GM12878 (cell line): Measurements from ENCODE around the gene LHFPL2. TPM values are rescaled to one million over a fixed set of nuclear protein-coding genes. Genes with fewer than 3 reads are reported as not detected.

Experiments used
- ATAC-seq: fragments of 200-7000 bp; cut with Tn5 transposase; 3 replicates; pipeline ENCODE4 v1.9.1; 2020; ENCODE audit warnings: mild to moderate bottlenecking, moderate library complexity
- BruUV-seq: library from RNA; stranded (reverse); fragments of 400-500 nt; replicated peaks from 2 replicates; lab custom pipeline; 2021; lab: Mats Ljungman, UMichigan
- CTCF ChIA-PET: fragments of 300-600 bp; sonication (Branson Sonifier 250); formaldehyde crosslinking; extraction: SDS; loops from one replicate; lab custom pipeline; 2021; ENCODE audit warnings: inconsistent platforms; lab: Yijun Ruan, JAX
- POLR2A ChIA-PET: fragments of 350-600 bp; formaldehyde crosslinking; extraction: SDS; loops from one replicate; lab custom pipeline; 2021; ENCODE audit warnings: inconsistent platforms; lab: Charles Lee
- RAD21 ChIA-PET: fragments of 300-600 bp; sonication (Branson Sonifier 250); formaldehyde crosslinking; loops from one replicate; lab custom pipeline; 2023; ENCODE audit warnings: antibody characterized with exemption; ENCODE audit not compliant: unreplicated experiment; lab: Charles Lee
- SMC1A ChIA-PET: fragments of 300-600 bp; sonication (Branson Sonifier 250); formaldehyde crosslinking; loops from one replicate; lab custom pipeline; 2023; ENCODE audit not compliant: unreplicated experiment, uncharacterized antibody; lab: Charles Lee
- DNase-seq: peaks from one replicate; pipeline ENCODE4 v3.0.0-alpha.2; 2011; ENCODE audit warnings: low read depth, low spot score
- FAIRE-seq: peaks from 3 replicates; lab custom pipeline; 2011; peaks lifted over from hg19 to GRCh38; lab: Jason Lieb, UNC
- H2AFZ ChIP-seq: 2 replicates; pipeline ENCODE4 v1.6.0; 2011; ENCODE audit warnings: low read depth, low read length, control low read depth; ENCODE audit not compliant: control insufficient read depth
- H3K27ac ChIP-seq: 2 replicates; pipeline ENCODE4 v1.5.1; 2011; ENCODE audit warnings: control low read depth; ENCODE audit not compliant: control insufficient read depth, insufficient read depth
- H3K27me3 ChIP-seq, 2 experiments: replicated peaks in 1 of 2; 2 replicates each; pipeline versions ENCODE4 v1.6.0 to v1.6.1; 2011; ENCODE audit warnings: low read length in 1 of 2; ENCODE audit not compliant: control insufficient read depth in 2 of 2, insufficient read depth in 2 of 2
- H3K36me3 ChIP-seq, 2 experiments: 2 replicates each; pipeline ENCODE4 v1.5.1; 2011; ENCODE audit warnings: low read length in 1 of 2; ENCODE audit not compliant: control insufficient read depth in 2 of 2, insufficient read depth in 2 of 2
- H3K4me1 ChIP-seq: 2 replicates; pipeline ENCODE4 v1.6.1; 2011; ENCODE audit warnings: mild to moderate bottlenecking, low read length, moderate library complexity, mixed read lengths; ENCODE audit not compliant: control insufficient read depth, insufficient read depth
- H3K4me2 ChIP-seq: 2 replicates; pipeline ENCODE4 v1.6.0; 2011; ENCODE audit warnings: control low read depth; ENCODE audit not compliant: control insufficient read depth, insufficient read depth
- H3K4me3 ChIP-seq: fragments of 200-600 bp; sonication (generic); 2 replicates; pipeline ENCODE4 v1.5.1; 2016
- H3K79me2 ChIP-seq: 2 replicates; pipeline ENCODE4 v1.6.0; 2011; ENCODE audit warnings: low read length; ENCODE audit not compliant: control insufficient read depth, insufficient read depth
- H3K9ac ChIP-seq: 2 replicates; pipeline ENCODE4 v1.8.0; 2011; ENCODE audit warnings: low read length, control low read depth, mixed read lengths; ENCODE audit not compliant: control insufficient read depth, insufficient read depth
- H3K9me3 ChIP-seq: replicated peaks from 3 replicates; pipeline ENCODE4 v1.5.1; 2011; ENCODE audit warnings: mild to moderate bottlenecking, low read length; ENCODE audit not compliant: control insufficient read depth, insufficient read depth
- H4K20me1 ChIP-seq: 2 replicates; pipeline ENCODE4 v1.6.0; 2011; ENCODE audit not compliant: control insufficient read depth, insufficient read depth
- ATF7 ChIP-seq: fragments of 450-650 bp; IDR thresholded peaks from 2 replicates; pipeline ENCODE4 v1.6.1; 2016; ENCODE audit warnings: low read depth, mild to moderate bottlenecking
- BHLHE40 ChIP-seq, 2 experiments: fragments of 450-650 bp in 1 of 2; IDR thresholded peaks; 2 replicates each; pipeline ENCODE4 v1.6.1; 2011 to 2017; ENCODE audit warnings: low read depth in 2 of 2, borderline replicate concordance in 1 of 2, improper control_type of control experiment in 1 of 2, low read length in 1 of 2, mild to moderate bottlenecking in 1 of 2
- EED ChIP-seq: sonication (generic); IDR thresholded peaks from 2 replicates; pipeline ENCODE4 v1.6.1; 2016; ENCODE audit warnings: antibody characterized with exemption, low read depth
- EZH2 ChIP-seq: IDR thresholded peaks from 2 replicates; pipeline ENCODE4 v1.6.1; 2012; ENCODE audit warnings: low read depth, mild to moderate bottlenecking, control low read depth, inconsistent platforms, low read length, borderline replicate concordance; ENCODE audit not compliant: control insufficient read depth
- GABPA ChIP-seq: IDR thresholded peaks from 2 replicates; pipeline ENCODE4 v1.6.1; 2014; ENCODE audit warnings: antibody characterized with exemption, low read depth, mild to moderate bottlenecking, inconsistent platforms
- IKZF2 ChIP-seq, 2 experiments: fragments of 450-650 bp; IDR thresholded peaks; 2 replicates each; pipeline ENCODE4 v1.6.1; 2017; ENCODE audit warnings: mild to moderate bottlenecking in 2 of 2, moderate library complexity in 2 of 2
- NR2C1 ChIP-seq: fragments of 450-650 bp; IDR thresholded peaks from 2 replicates; pipeline ENCODE4 v1.6.1; 2017; ENCODE audit warnings: antibody characterized with exemption, mild to moderate bottlenecking, moderate library complexity
- SMC3 ChIP-seq: IDR thresholded peaks from 2 replicates; pipeline ENCODE4 v1.6.1; 2011; ENCODE audit warnings: low read length, improper control_type of control experiment, borderline replicate concordance
- ZNF207 ChIP-seq: fragments of 450-650 bp; IDR thresholded peaks from 2 replicates; pipeline ENCODE4 v1.6.1; 2014; ENCODE audit warnings: antibody characterized with exemption, mild to moderate bottlenecking, borderline replicate concordance
- WGBS: methylation state at CpG from one replicate; pipeline ENCODE4 v1.1.6; 2016; ENCODE audit warnings: low lambda C conversion rate; ENCODE audit not compliant: insufficient replicate concordance, insufficient coverage; ENCODE audit errors: missing lambda C conversion rate; 5-methylcytosine and 5-hydroxymethylcytosine counted together
- in situ Hi-C: fragments of 300-500 bp; cut with MboI; formaldehyde crosslinking; loops from 9 replicates; pipeline ENCODE4 v1.14.3; 2018; ENCODE audit warnings: mixed read lengths
- intact Hi-C: fragments of 100-400 bp; cut with micrococcal nuclease; formaldehyde crosslinking; loops from one replicate; pipeline ENCODE4 v1.14.2; 2022; ENCODE audit not compliant: unreplicated experiment
- polyA plus RNA-seq, 11 experiments: library from polyadenylated mRNA; depleted of rRNA in 4 of 11; unstranded in 6 of 11; stranded (reverse) in 5 of 11; fragments of >200 nt; fragmentation: Nextera tagmentation in 4 of 11; fragmentation: Illumina TruSeq in 1 of 11; extraction: Ambion mirVana in 4 of 11; extraction: Trizol in 1 of 11; gene quantifications; 1 replicate in 1 of 11; 2 replicates in 10 of 11; pipeline versions ENCODE4 v1.2.1 to v1.2.3, GENCODE V29; 2011 to 2016; ENCODE audit warnings: inconsistent platforms in 2 of 11, missing spikeins in 2 of 11, low read depth in 1 of 11
- total RNA-seq, 4 experiments: library from RNA; depleted of rRNA in 3 of 4; stranded (reverse); fragments of >200 nt in 3 of 4; fragmentation: Illumina TruSeq in 1 of 4; extraction: Trizol in 1 of 4; gene quantifications; 2 replicates each; pipeline versions ENCODE4 v1.2.1 to v1.2.3, GENCODE V29; 2013 to 2021

LHFPL2 gene
- total and polyA plus RNA-seq, 10 of the 15 experiments (the other 5 are each of a cell fraction or from before 2014, with no cell fraction given) = 4.1 to 21.8 (median 12.5) TPM

DNA sequence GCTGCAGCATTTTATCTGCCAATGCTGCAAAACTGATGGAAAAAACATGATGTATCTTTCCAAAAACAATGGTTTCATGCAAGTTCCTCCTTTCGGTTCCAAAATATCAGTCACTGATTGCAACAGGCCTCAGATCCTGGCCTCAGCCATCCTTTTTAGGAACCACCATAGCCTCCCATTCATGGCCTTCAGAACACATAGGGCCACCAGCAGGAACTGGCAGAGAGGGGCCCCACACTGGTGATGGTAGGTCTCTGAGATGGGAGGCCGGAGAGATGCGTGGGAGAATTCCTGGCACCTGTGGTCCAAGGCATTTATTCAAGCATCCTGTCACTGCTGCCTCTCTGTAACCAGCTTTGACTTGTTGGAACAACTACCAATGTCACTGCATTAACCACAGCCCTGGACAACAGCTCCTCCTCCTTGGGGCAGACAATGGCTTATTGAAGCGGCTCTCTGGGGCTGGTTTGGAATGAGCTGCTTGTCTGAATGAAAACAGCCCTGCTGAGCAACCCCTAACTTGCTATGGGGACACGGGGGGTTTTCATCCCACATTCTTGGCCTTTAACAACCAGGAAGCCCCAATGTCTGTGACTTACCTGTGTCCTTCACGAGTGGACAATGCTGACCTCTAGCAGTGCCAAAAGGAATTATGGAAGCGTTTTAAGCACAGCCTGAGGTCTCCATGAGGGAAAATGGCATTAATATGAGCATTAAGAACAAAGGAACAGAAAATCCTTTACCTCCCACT lies 108.1 kb downstream of the LHFPL2 start:
- no peaks in the 10 kb centered on the region for H3K79me2 ChIP-seq
- no peak overlapping the region for H3K27ac ChIP-seq
- FAIRE-seq (no peak), ATAC-seq (no peak), DNase-seq (no peak)
- CTCF ChIA-PET = interaction anchor here (1.3 kb wide), 1 partner anchor 426 kb away, joined by 3 read pairs; no protein-coding TSS in a partner anchor
- RAD21 ChIA-PET = interaction anchor here (1.1 kb wide), 1 partner anchor 13 kb away, joined by 4 read pairs; no protein-coding TSS in a partner anchor
- peaks cover 25% of the 10 kb centered on the region for H3K4me1 ChIP-seq
- WGBS = 94% methylated on average over 7 of the region's 7 CpGs
- H3K27me3 ChIP-seq = no peaks in the 10 kb centered on the region
- BruUV-seq = no TSS peak
- SMC1A ChIA-PET = interaction anchor here (1.5 to 3.3 kb wide), 2 partner anchors 33 to 421 kb away, joined by 4 to 18 read pairs; no protein-coding TSS in a partner anchor
- H4K20me1 ChIP-seq = no peaks in the 10 kb centered on the region
- intact Hi-C loops = loop anchor here (10.0 kb wide), 1 partner anchor 214 kb away; no protein-coding TSS in a partner anchor
- no peaks in the 10 kb centered on the region for H3K36me3 ChIP-seq
- H3K4me2 ChIP-seq = no peak overlapping the region
- no peak overlapping the region for H3K9ac ChIP-seq
- no peak overlapping the region for H3K4me3 ChIP-seq
- POLR2A ChIA-PET = no interaction called here
- in situ Hi-C loops = no loop called here
- no peaks in the 10 kb centered on the region for H3K9me3 ChIP-seq
- TF ChIP-seq EZH2 (no peak), NR2C1 (no peak), GABPA (no peak)
- TF ChIP-seq, all 136 proteins: peak for 0
- no peak overlapping the region for H2AFZ ChIP-seq

DNA sequence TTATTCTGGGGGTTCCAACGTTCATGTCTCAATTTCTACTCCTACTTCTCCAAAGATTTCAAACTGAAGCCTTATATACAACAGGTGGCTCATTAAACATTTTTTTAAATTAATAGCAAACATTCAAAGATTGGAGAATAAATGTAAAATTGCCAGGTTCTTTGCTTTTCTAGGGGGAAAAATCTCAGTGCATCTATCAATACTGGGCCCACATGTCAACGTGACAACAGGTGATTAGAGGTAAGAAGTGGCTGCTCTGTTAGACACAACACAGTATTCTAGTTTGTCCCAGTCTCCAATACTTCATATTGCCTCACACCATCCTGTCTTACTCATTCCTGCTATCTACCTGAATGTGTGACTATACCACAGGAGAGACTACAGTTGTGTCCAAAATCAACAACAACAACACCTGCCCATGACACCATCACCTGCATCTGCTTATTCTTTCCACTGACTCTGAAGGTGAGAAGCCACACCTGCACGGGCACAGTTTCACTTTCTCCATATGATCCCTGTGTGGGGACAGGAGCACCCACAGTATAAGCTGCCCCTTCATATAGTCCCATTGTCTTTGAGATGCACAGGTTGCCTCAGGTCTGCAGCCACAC lies 110.2 kb downstream of the LHFPL2 start:
- Histone ChIP-seq H3K4me2 (no peak overlapping the region), H4K20me1 (no peaks in the 10 kb centered on the region), H3K4me1 (peaks cover 5% of the 10 kb centered on the region), H3K9me3 (no peaks in the 10 kb centered on the region), H3K4me3 (no peak overlapping the region), H3K36me3 (no peaks in the 10 kb centered on the region; a peak in 1 of 4 replicates), H3K27me3 (no peaks in the 10 kb centered on the region), H2AFZ (no peak overlapping the region), H3K27ac (no peak overlapping the region), H3K9ac (no peak overlapping the region), H3K79me2 (no peaks in the 10 kb centered on the region)
- in situ Hi-C loops (loop anchor here (5.0 kb wide), 1 partner anchor 429 kb away; no protein-coding TSS in a partner anchor), intact Hi-C loops (loop anchor here (2.0 to 5.0 kb wide), 2 partner anchors 349 to 426 kb away; no protein-coding TSS in a partner anchor)
- RAD21 ChIA-PET = interaction anchor here (1.0 to 1.5 kb wide), 3 partner anchors 54 to 373 kb away, joined by 3 to 5 read pairs (median 4); no protein-coding TSS in a partner anchor
- no peak for DNase-seq
- FAIRE-seq = no peak
- ATAC-seq = peak; percentile 47
- no TSS peak for BruUV-seq
- CTCF ChIA-PET = interaction anchor here (0.9 to 7.3 kb wide), 17 partner anchors 15 to 482 kb away, joined by 3 to 68 read pairs (median 4); no protein-coding TSS in a partner anchor
- POLR2A ChIA-PET = interaction anchor here (1.2 kb wide), 1 partner anchor 70 kb away, joined by 3 read pairs; no protein-coding TSS in a partner anchor
- SMC1A ChIA-PET = interaction anchor here (1.0 to 3.1 kb wide), 12 partner anchors 8 to 427 kb away, joined by 3 to 15 read pairs (median 6); no protein-coding TSS in a partner anchor
- WGBS = 45% methylated on average over 3 of the region's 3 CpGs
- 0 out of 2 replicates have a peak, but pooled peaks have one; percentile 25 for TF ChIP-seq ATF7
- TF ChIP-seq EED = no peak
- 0 out of 4 replicates have a peak, but pooled peaks of 1 of the 2 experiments have one; percentile 17 for TF ChIP-seq IKZF2 (IDR thresholded peaks at IDR 0.05)
- TF ChIP-seq ZNF207 = no peak
- peak; percentile 34 to 73; a peak in 3 of 4 replicates for TF ChIP-seq BHLHE40 (IDR thresholded peaks at IDR 0.05; ENCODE audit: borderline replicate concordance in 1 of 2, low read depth in 2 of 2, low read length in 1 of 2)
- TF ChIP-seq SMC3 = no peak
